ENCODE results near the gene REX1BD.
A peak's percentile ranks its signal among the peaks of the same experiment; 100 is the strongest.

The REX1BD gene

GRCh38 chr19:18603958-18604819, 15.6 kb downstream of the REX1BD start:
- DNase-seq = no peak

- DNase-seq = no peak
Observed at GRCh38 chr19:18604820-18605159, 16.2 kb downstream of the REX1BD start.

- no peak for DNase-seq
Observed at GRCh38 chr19:18605196-18605545, 16.6 kb downstream of the REX1BD start.

- no peak for DNase-seq
Observed at GRCh38 chr19:18605546-18606280, 17.1 kb downstream of the REX1BD start.

GRCh38 chr19:18606281-18607225, 18.0 kb downstream of the REX1BD start, which contains the start of gene CRLF1:
CRLF1 (minus strand) TSS chr19:18606799; CDS start chr19:18606656, 143 bp downstream.
- no peak for DNase-seq

GRCh38 chr19:18607226-18608101, 18.9 kb downstream of the REX1BD start:
- no peak for DNase-seq

GRCh38 chr19:18608102-18608804, 19.7 kb downstream of the REX1BD start:
- no peak for DNase-seq

- DNase-seq = no peak
Observed at GRCh38 chr19:18608805-18609716, 20.5 kb downstream of the REX1BD start.

- DNase-seq = no peak
Observed at GRCh38 chr19:18609717-18610051, 21.1 kb downstream of the REX1BD start.

- no peak for DNase-seq
Observed at GRCh38 chr19:18610245-18610555, 21.6 kb downstream of the REX1BD start.

- DNase-seq = no peak
Observed at GRCh38 chr19:18610556-18611326, 22.1 kb downstream of the REX1BD start.

GRCh38 chr19:18611327-18612050, 22.9 kb downstream of the REX1BD start:
- DNase-seq = peak; percentile 60

- DNase-seq = peak; percentile 63
Observed at GRCh38 chr19:18612051-18612771, 23.6 kb downstream of the REX1BD start.

- peak; percentile 70 for DNase-seq
Observed at GRCh38 chr19:18612772-18613588, 24.4 kb downstream of the REX1BD start, which contains the start of gene TMEM59L. TMEM59L (plus strand) TSS chr19:18612870; CDS start chr19:18612959, 89 bp downstream.

GRCh38 chr19:18613589-18614234, 25.1 kb downstream of the REX1BD start:
- DNase-seq = no peak

GRCh38 chr19:18616023-18616422, 27.4 kb downstream of the REX1BD start:
- no peak for DNase-seq

- DNase-seq = no peak
Observed at GRCh38 chr19:18617562-18617961, 29.0 kb downstream of the REX1BD start.
